ENCODE measurements around the gene HES6. TPM values are rescaled to one million over a fixed set of nuclear protein-coding genes. Genes with fewer than 3 reads are reported as not detected.

HES6 gene
- total RNA-seq (1 to 10 TPM; 4.7 to 5.1 TPM), polyA plus RNA-seq (2.2 TPM)

- H3K9me3 Mint-ChIP-seq: no peaks in the 10 kb centered on the region
- peak within 1 kb of the TSS; percentile 82 to 98 (median 90) for H3K4me3 Mint-ChIP-seq
- H3K27me3 Mint-ChIP-seq: peaks cover 12 to 22% of the 10 kb centered on the region in 2 donors
- Histone ChIP-seq H3K36me3 (ENCODE audit: insufficient read depth, low read length) (no peaks in the 10 kb centered on the region), H3K4me1 (ENCODE audit: insufficient read depth, low read length) (peaks cover 6% of the 10 kb centered on the region), H3K27ac (ENCODE audit: low read depth, low read length) (no peak within 1 kb of the TSS), H3K27me3 (ENCODE audit: insufficient read depth, low read length, poor library complexity, severe bottlenecking) (peaks cover 4% of the 10 kb centered on the region), H3K9me3 (ENCODE audit: low read length) (no peaks in the 10 kb centered on the region), H3K4me3 (ENCODE audit: low read length) (peak within 1 kb of the TSS; percentile 47)
- DNase-seq: peak; percentile 68 to 83 (median 75)
- H3K4me1 Mint-ChIP-seq: peaks cover 5 to 24% (median 9%) of the 10 kb centered on the region in 3 donors
- ChIA-PET CTCF (interaction anchor here (1.3 kb wide), 1 partner anchor 23 kb away, joined by 5 read pairs; no protein-coding TSS in a partner anchor), POLR2A (interaction anchor here (1.2 to 1.3 kb wide), 2 partner anchors 36 to 49 kb away, joined by 3 to 8 read pairs; partner anchors contain the start of gene PER2)
- peak within 1 kb of the TSS in 5 of 8 donors; percentile 17 to 90 (median 87) for H3K27ac Mint-ChIP-seq
- peaks cover 0 to 7% (median 3%) of the 10 kb centered on the region in 3 donors for H3K36me3 Mint-ChIP-seq
Measured at GRCh38 chr2:238239863-238240756, at the start of gene HES6. TSS of gene HES6 (minus strand) at chr2:238240038. CDS start at chr2:238239905, 133 bp downstream.

GRCh38 chr2:238289574-238289973 is 49.7 kb upstream of the HES6 start:
- H3K4me1 Mint-ChIP-seq: peaks cover 31 to 48% (median 38%) of the 10 kb centered on the region in 3 donors
- H3K9me3 Mint-ChIP-seq: no peaks in the 10 kb centered on the region
- peaks cover 0 to 5% (median 0%) of the 10 kb centered on the region in 3 donors for H3K36me3 Mint-ChIP-seq
- peak overlapping the region; percentile 85 to 95 (median 90) for H3K4me3 Mint-ChIP-seq
- ChIA-PET POLR2A (interaction anchor here (0.7 to 2.0 kb wide), 5 partner anchors 49 to 1111 kb away, joined by 3 to 8 read pairs (median 4); partner anchors contain the start of genes HDAC4, HES6 and ILKAP), CTCF (interaction anchor here (1.4 kb wide), 1 partner anchor 10 kb away, joined by 3 read pairs; no protein-coding TSS in a partner anchor)
- peak overlapping the region; percentile 40 for H3K4me3 ChIP-seq (ENCODE audit: low read length)
- H3K27me3 ChIP-seq (ENCODE audit: insufficient read depth, low read length, poor library complexity, severe bottlenecking): no peaks in the 10 kb centered on the region
- H3K36me3 ChIP-seq (ENCODE audit: insufficient read depth, low read length): no peaks in the 10 kb centered on the region
- peak overlapping the region; percentile 91 for H3K27ac ChIP-seq (ENCODE audit: low read depth, low read length)
- peak overlapping the region; percentile 88 to 98 (median 94) for H3K27ac Mint-ChIP-seq
- H3K4me1 ChIP-seq (ENCODE audit: insufficient read depth, low read length): peaks cover 23% of the 10 kb centered on the region
- no peaks in the 10 kb centered on the region for H3K9me3 ChIP-seq (ENCODE audit: low read length)
- H3K27me3 Mint-ChIP-seq: peaks cover 0 to 3% of the 10 kb centered on the region in 2 donors
- DNase-seq: no peak

GRCh38 chr2:238288650-238289573 is 49.1 kb upstream of the HES6 start:
- no peaks in the 10 kb centered on the region for H3K27me3 ChIP-seq (ENCODE audit: insufficient read depth, low read length, poor library complexity, severe bottlenecking)
- peaks cover 23% of the 10 kb centered on the region for H3K4me1 ChIP-seq (ENCODE audit: insufficient read depth, low read length)
- Mint-ChIP-seq H3K27me3 (no peaks in the 10 kb centered on the region), H3K27ac (peak overlapping the region; percentile 88 to 98 (median 94)), H3K4me1 (peaks cover 33 to 50% (median 38%) of the 10 kb centered on the region in 3 donors), H3K4me3 (peak overlapping the region; percentile 85 to 95 (median 90)), H3K36me3 (peaks cover 0 to 5% (median 0%) of the 10 kb centered on the region in 3 donors), H3K9me3 (no peaks in the 10 kb centered on the region)
- H3K4me3 ChIP-seq (ENCODE audit: low read length): peak overlapping the region; percentile 40
- no peaks in the 10 kb centered on the region for H3K9me3 ChIP-seq (ENCODE audit: low read length)
- POLR2A ChIA-PET: interaction anchor here (0.7 to 2.0 kb wide), 5 partner anchors 49 to 1112 kb away, joined by 3 to 8 read pairs (median 4); partner anchors contain the start of genes HDAC4, HES6 and ILKAP
- H3K27ac ChIP-seq (ENCODE audit: low read depth, low read length): peak overlapping the region; percentile 91
- H3K36me3 ChIP-seq (ENCODE audit: insufficient read depth, low read length): no peaks in the 10 kb centered on the region
- CTCF ChIA-PET: interaction anchor here (1.4 kb wide), 1 partner anchor 10 kb away, joined by 3 read pairs; no protein-coding TSS in a partner anchor
- DNase-seq: peak; percentile 96 to 99 (median 97)

- no peaks in the 10 kb centered on the region for H3K27me3 ChIP-seq (ENCODE audit: insufficient read depth, low read length, poor library complexity, severe bottlenecking)
- Mint-ChIP-seq H3K27me3 (no peaks in the 10 kb centered on the region), H3K4me3 (peak within 1 kb of the TSS; percentile 85 to 95 (median 90)), H3K4me1 (peaks cover 36 to 55% (median 43%) of the 10 kb centered on the region in 3 donors), H3K36me3 (peaks cover 0 to 5% (median 0%) of the 10 kb centered on the region in 3 donors), H3K9me3 (no peaks in the 10 kb centered on the region), H3K27ac (peak within 1 kb of the TSS; percentile 88 to 98 (median 94))
- peak within 1 kb of the TSS; percentile 91 for H3K27ac ChIP-seq (ENCODE audit: low read depth, low read length)
- ChIA-PET POLR2A (interaction anchor here (1.4 to 2.0 kb wide), 2 partner anchors 48 to 57 kb away, joined by 3 to 8 read pairs; partner anchors contain the start of gene HES6), CTCF (interaction anchor here (1.4 kb wide), 1 partner anchor 9 kb away, joined by 3 read pairs; no protein-coding TSS in a partner anchor)
- DNase-seq: peak in 3 of 5 donors; percentile 21 to 64 (median 25)
- H3K36me3 ChIP-seq (ENCODE audit: insufficient read depth, low read length): no peaks in the 10 kb centered on the region
- no peaks in the 10 kb centered on the region for H3K9me3 ChIP-seq (ENCODE audit: low read length)
- H3K4me3 ChIP-seq (ENCODE audit: low read length): peak within 1 kb of the TSS; percentile 84
- peaks cover 23% of the 10 kb centered on the region for H3K4me1 ChIP-seq (ENCODE audit: insufficient read depth, low read length)
Measured at GRCh38 chr2:238287737-238288649, 48.2 kb upstream of the HES6 start, which contains the start of gene PER2. TSS of gene PER2 (minus strand) at chr2:238288610. CDS start at chr2:238277936, 10,674 bp downstream.

- Mint-ChIP-seq H3K27ac (peak overlapping the region; percentile 82 to 93 (median 88)), H3K4me3 (peak overlapping the region; percentile 77 to 91 (median 81)), H3K27me3 (no peaks in the 10 kb centered on the region), H3K4me1 (peaks cover 41 to 60% (median 43%) of the 10 kb centered on the region in 3 donors), H3K36me3 (peaks cover 0 to 5% (median 0%) of the 10 kb centered on the region in 3 donors), H3K9me3 (no peaks in the 10 kb centered on the region)
- Histone ChIP-seq H3K4me1 (ENCODE audit: insufficient read depth, low read length) (peaks cover 23% of the 10 kb centered on the region), H3K4me3 (ENCODE audit: low read length) (peak overlapping the region; percentile 84), H3K36me3 (ENCODE audit: insufficient read depth, low read length) (no peaks in the 10 kb centered on the region), H3K27ac (ENCODE audit: low read depth, low read length) (peak overlapping the region; percentile 91), H3K9me3 (ENCODE audit: low read length) (no peaks in the 10 kb centered on the region), H3K27me3 (ENCODE audit: insufficient read depth, low read length, poor library complexity, severe bottlenecking) (no peaks in the 10 kb centered on the region)
- ChIA-PET POLR2A (no interaction called here), CTCF (no interaction called here)
- peak in 1 of 5 donors; percentile 37 for DNase-seq
Measured at GRCh38 chr2:238286987-238287736, 47.3 kb upstream of the HES6 start.

GRCh38 chr2:238286551-238286950 is 46.7 kb upstream of the HES6 start:
- peak in 1 of 5 donors; percentile 41 for DNase-seq
- Mint-ChIP-seq H3K9me3 (no peaks in the 10 kb centered on the region), H3K27me3 (no peaks in the 10 kb centered on the region), H3K4me3 (peak overlapping the region; percentile 77 to 91 (median 81)), H3K27ac (peak overlapping the region in 6 of 8 donors; percentile 82 to 93 (median 88)), H3K4me1 (peaks cover 41 to 66% (median 43%) of the 10 kb centered on the region in 3 donors), H3K36me3 (peaks cover 0 to 5% (median 0%) of the 10 kb centered on the region in 3 donors)
- ChIA-PET CTCF (interaction anchor here (2.6 kb wide), 1 partner anchor 24 kb away, joined by 7 read pairs; no protein-coding TSS in a partner anchor), POLR2A (no interaction called here)
- Histone ChIP-seq H3K9me3 (ENCODE audit: low read length) (no peaks in the 10 kb centered on the region), H3K27ac (ENCODE audit: low read depth, low read length) (no peak overlapping the region), H3K36me3 (ENCODE audit: insufficient read depth, low read length) (no peaks in the 10 kb centered on the region), H3K4me1 (ENCODE audit: insufficient read depth, low read length) (peaks cover 23% of the 10 kb centered on the region), H3K4me3 (ENCODE audit: low read length) (no peak overlapping the region), H3K27me3 (ENCODE audit: insufficient read depth, low read length, poor library complexity, severe bottlenecking) (no peaks in the 10 kb centered on the region)
